OCI-LY7 (cell line): ENCODE results near the gene CNR2.
A peak's percentile ranks its signal among the peaks of the same experiment; 100 is the strongest.

Experiments used
- CTCF ChIP-seq: fragments of 200-600 bp; sonication (generic); conservative IDR thresholded peaks from 2 replicates; pipeline ENCODE4 v1.5.1; 2014; ENCODE audit warnings: mild to moderate bottlenecking, antibody characterized with exemption, low read length, moderate library complexity, mixed read lengths
- EZH2phosphoT487 ChIP-seq: fragments of 200-600 bp; sonication (generic); IDR thresholded peaks from 2 replicates; pipeline ENCODE4 v1.6.1; 2018; ENCODE audit warnings: low read depth, borderline replicate concordance, mild to moderate bottlenecking, mixed run types, antibody characterized with exemption, low read length, moderate library complexity, mixed read lengths

GRCh38 chr1:23909412-23909811 is 3.8 kb downstream of the CNR2 start:
- TF ChIP-seq CTCF, result 0 out of 2 replicates have a peak, but pooled peaks have one; percentile 27
- no peak for TF ChIP-seq EZH2phosphoT487
